ENCODE results near the gene SAP30L.

Gene SAP30L

DNA sequence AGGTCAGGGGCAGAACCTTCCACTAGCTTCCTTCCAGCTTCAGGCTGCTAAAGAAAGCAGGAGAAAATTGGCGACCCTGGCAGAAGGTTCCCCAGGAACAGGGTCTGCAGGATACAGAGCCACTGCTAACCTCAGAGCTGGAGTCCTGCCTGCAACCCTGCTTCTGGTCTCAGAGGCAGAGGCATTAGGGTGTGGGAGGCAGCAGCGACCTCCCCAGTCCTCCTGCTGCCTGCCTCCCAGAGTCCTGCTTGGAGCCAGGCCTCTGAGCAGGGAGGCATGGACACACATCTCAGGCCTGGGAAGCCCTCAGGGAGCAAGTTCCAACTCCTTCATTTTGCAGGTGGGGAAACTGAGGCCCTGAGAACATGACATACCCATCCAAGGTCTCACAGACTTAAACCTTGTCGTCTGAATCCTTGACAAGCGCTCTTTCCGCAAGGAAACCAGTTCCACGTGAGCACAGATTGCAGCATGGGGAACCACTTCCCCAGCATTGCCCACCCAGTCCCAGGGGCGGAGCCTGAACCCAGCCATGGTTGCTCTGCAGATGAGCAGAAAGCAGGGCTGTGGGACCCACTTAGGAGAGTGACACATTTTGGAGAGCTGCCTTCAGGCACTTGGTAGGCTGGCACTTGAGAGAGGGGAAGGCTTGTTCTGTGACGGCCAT is 60.4 kb downstream of the SAP30L start:
- no peak overlapping the region for H3K27ac ChIP-seq (ENCODE audit: low read length)
- H3K27me3 ChIP-seq (ENCODE audit: insufficient read depth, low read length): no peaks in the 10 kb centered on the region; the same call in 1 of the 2 replicates
- no peak overlapping the region for H3K4me3 ChIP-seq (ENCODE audit: low read length)
- no peaks in the 10 kb centered on the region for H3K36me3 ChIP-seq (ENCODE audit: insufficient read depth, low read depth, low read length)
- H3K9ac ChIP-seq (ENCODE audit: low read depth, low read length): no peak overlapping the region
- no peaks in the 10 kb centered on the region for H3K9me3 ChIP-seq (ENCODE audit: insufficient read depth, low read depth, low read length)
- H3K4me1 ChIP-seq (ENCODE audit: insufficient read depth, low read length): peaks cover 5% of the 10 kb centered on the region; the same call in 1 of the 2 replicates

DNA sequence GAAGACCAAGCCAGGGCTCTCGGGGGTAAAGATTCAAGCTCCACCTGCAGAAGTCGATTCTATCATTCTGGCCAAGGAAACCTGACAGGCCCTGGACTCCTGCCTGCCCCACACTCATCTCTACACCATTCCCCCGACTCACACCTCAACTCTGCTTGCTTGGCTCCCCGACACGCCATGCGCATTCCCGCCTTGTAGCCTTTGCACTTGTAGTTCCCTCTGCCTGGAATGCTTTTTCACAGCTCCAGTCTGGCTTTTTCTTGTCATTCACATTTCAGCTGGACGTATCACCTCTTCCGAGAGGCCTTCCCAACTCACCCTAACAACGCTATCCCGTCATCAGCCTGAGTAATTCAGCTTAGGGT is 60.9 kb downstream of the SAP30L start:
- Histone ChIP-seq H3K36me3 (ENCODE audit: insufficient read depth, low read depth, low read length) (no peaks in the 10 kb centered on the region), H3K27me3 (ENCODE audit: insufficient read depth, low read length) (no peaks in the 10 kb centered on the region; the same call in 1 of the 2 replicates)

DNA sequence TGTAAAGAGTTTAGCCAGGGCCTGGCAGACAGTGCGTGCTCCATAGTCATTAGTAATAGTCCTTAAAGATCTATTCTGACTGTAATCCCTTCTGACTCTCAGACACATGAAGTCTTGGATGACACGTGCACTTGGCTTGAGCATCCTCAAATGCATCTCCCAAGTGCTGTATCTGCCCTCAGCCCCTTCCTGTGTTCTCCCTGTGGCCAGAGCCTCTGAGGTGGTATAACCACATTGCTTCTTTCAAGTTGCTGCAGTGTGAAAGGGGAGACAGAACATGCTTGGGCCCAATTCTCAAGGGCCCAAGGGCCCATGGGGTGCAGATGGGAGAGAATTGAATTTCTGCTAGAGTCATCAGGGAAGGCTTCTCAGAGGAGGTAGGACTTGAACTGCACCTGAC is 62.3 kb downstream of the SAP30L start:
- H3K27me3 ChIP-seq (ENCODE audit: insufficient read depth, low read length): no peaks in the 10 kb centered on the region; the same call in 1 of the 2 replicates
- no peaks in the 10 kb centered on the region for H3K36me3 ChIP-seq (ENCODE audit: insufficient read depth, low read depth, low read length)
- no peaks in the 10 kb centered on the region for H3K4me1 ChIP-seq (ENCODE audit: insufficient read depth, low read length)

More for the DNA sequence above, 60.9 kb downstream of the SAP30L start:
- 0 out of 2 replicates have a peak, but pooled peaks cover 2% of the 10 kb centered on the region for H3K4me1 ChIP-seq (ENCODE audit: insufficient read depth, low read length)
- H3K27ac ChIP-seq (ENCODE audit: low read length): no peak overlapping the region
- no peak overlapping the region for H3K9ac ChIP-seq (ENCODE audit: low read depth, low read length)
- no peak overlapping the region for H3K4me3 ChIP-seq (ENCODE audit: low read length)
- H3K9me3 ChIP-seq (ENCODE audit: insufficient read depth, low read depth, low read length): no peaks in the 10 kb centered on the region

DNA sequence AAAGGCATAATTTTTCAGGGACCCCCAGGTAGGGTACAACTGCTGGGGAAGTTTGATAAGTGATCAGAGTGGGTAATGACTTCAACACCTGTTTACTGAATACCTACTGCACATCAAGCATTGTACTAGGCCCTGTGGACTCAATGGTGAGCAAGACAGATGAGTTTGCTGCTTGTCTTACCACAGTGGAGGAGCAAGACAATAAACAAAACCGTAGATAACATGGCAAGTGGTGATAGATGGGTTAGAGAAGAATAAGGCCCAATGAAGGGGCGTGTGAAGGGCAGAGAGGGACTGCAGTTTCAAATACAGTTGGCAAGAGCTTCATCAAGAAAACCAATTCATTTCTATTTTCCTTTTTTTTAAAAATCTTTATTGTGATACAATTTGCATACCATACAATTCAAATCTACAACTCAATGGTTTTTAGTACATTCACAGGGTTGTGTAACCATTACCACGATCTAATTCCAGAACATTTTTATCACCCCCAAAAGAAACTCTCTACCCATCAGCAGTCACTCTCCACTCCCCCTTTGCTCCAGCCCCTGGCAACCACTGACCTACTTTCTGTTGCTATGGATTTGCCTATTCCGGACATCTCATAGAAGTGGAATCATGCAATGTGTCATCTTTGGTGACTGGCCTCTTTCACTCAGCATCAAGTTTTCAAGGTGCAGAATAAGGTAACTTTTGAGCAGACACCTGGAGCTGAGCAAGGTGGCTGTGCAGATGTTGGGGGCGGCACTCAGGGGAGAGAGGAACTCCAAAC is 64.2 kb downstream of the SAP30L start:
- Histone ChIP-seq H3K9me3 (ENCODE audit: insufficient read depth, low read depth, low read length) (no peaks in the 10 kb centered on the region), H3K4me1 (ENCODE audit: insufficient read depth, low read length) (no peaks in the 10 kb centered on the region), H3K27ac (ENCODE audit: low read length) (no peak overlapping the region), H3K9ac (ENCODE audit: low read depth, low read length) (no peak overlapping the region), H3K27me3 (ENCODE audit: insufficient read depth, low read length) (peaks cover 8% of the 10 kb centered on the region; the same call in 1 of the 2 replicates), H3K4me3 (ENCODE audit: low read length) (no peak overlapping the region), H3K36me3 (ENCODE audit: insufficient read depth, low read depth, low read length) (no peaks in the 10 kb centered on the region)

More for the DNA sequence above, 62.3 kb downstream of the SAP30L start:
- H3K4me3 ChIP-seq (ENCODE audit: low read length): no peak overlapping the region
- H3K9me3 ChIP-seq (ENCODE audit: insufficient read depth, low read depth, low read length): no peaks in the 10 kb centered on the region
- H3K27ac ChIP-seq (ENCODE audit: low read length): no peak overlapping the region
- no peak overlapping the region for H3K9ac ChIP-seq (ENCODE audit: low read depth, low read length)
